Measurements from ENCODE around the gene ALDOA. TPM values are rescaled to one million over a fixed set of nuclear protein-coding genes. Genes with fewer than 3 reads are reported as not detected.

ALDOA gene
- total RNA-seq, 6 donors from 2014 or later, result 303 to 964 (median 731) TPM

GRCh38 chr16:30063893-30064728, 1.4 kb upstream of the ALDOA start:
- no peak for TF ChIP-seq EP300 (IDR thresholded peaks at IDR 0.05)
- TF ChIP-seq POLR2A (IDR thresholded peaks at IDR 0.05), result peak in 3 of 4 donors; percentile 33 to 59 (median 41)
- peak; percentile 49 to 63 for TF ChIP-seq POLR2AphosphoS5 (IDR thresholded peaks at IDR 0.05)
- TF ChIP-seq CTCF (IDR thresholded peaks at IDR 0.05), result peak in 3 of 6 experiments; percentile 26 to 63 (median 31)
- peak overlapping the region; percentile 55 to 99 (median 76) for H3K4me3 ChIP-seq
- 2 to 8% methylated on average over 6 to 25 of the region's 27 CpGs for WGBS, 2 donors
- DNase-seq (peak; percentile 84 to 89), ATAC-seq (ENCODE audit: low FRiP score in 2 of 2) (peak; percentile 31 to 70)
- peaks cover 31 to 41% (median 34%) of the 10 kb centered on the region in 4 donors for H3K4me1 ChIP-seq
- no peaks in the 10 kb centered on the region for H3K27me3 ChIP-seq
- peak overlapping the region; percentile 96 to 98 (median 97) for H3K27ac ChIP-seq
- H3K36me3 ChIP-seq, result peaks cover 16 to 23% (median 21%) of the 10 kb centered on the region in 4 donors
- H3K9me3 ChIP-seq, result no peaks in the 10 kb centered on the region

GRCh38 chr16:30064729-30065101, 845 bp upstream of the ALDOA start:
- Histone ChIP-seq H3K4me3 (peak overlapping the region; percentile 55 to 99 (median 76)), H3K9me3 (no peaks in the 10 kb centered on the region), H3K36me3 (peaks cover 23 to 29% (median 27%) of the 10 kb centered on the region in 4 donors), H3K27ac (peak overlapping the region; percentile 96 to 98 (median 97)), H3K27me3 (no peaks in the 10 kb centered on the region), H3K4me1 (peaks cover 32 to 46% (median 39%) of the 10 kb centered on the region in 4 donors)
- WGBS, 2 donors, result 3% methylated on average over 17 of the region's 25 CpGs; no CpG with 5 or more reads in 1 of the 2 donors
- DNase-seq, result no peak
- TF ChIP-seq CTCF (IDR thresholded peaks at IDR 0.05) (no peak), POLR2AphosphoS5 (IDR thresholded peaks at IDR 0.05) (no peak)
- no peak for ATAC-seq (ENCODE audit: low FRiP score in 2 of 2)

GRCh38 chr16:30065943-30066760, 592 bp downstream of the ALDOA start:
- Histone ChIP-seq H3K27ac (peak overlapping the region; percentile 96 to 98 (median 97)), H3K4me1 (peaks cover 36 to 54% (median 44%) of the 10 kb centered on the region in 4 donors), H3K27me3 (no peaks in the 10 kb centered on the region), H3K4me3 (peak overlapping the region; percentile 73 to 99 (median 76)), H3K36me3 (peaks cover 28 to 43% (median 41%) of the 10 kb centered on the region in 4 donors), H3K9me3 (no peaks in the 10 kb centered on the region)
- peak; percentile 16 to 37 for ATAC-seq (ENCODE audit: low FRiP score in 2 of 2)
- peak; percentile 69 to 91 for DNase-seq
- 1% methylated on average over 22 to 44 of the region's 44 CpGs for WGBS, 2 donors
- TF ChIP-seq POLR2AphosphoS5 (IDR thresholded peaks at IDR 0.05) (no peak), POLR2A (IDR thresholded peaks at IDR 0.05) (no peak), EP300 (IDR thresholded peaks at IDR 0.05) (no peak), CTCF (IDR thresholded peaks at IDR 0.05) (no peak)

- TF ChIP-seq POLR2AphosphoS5 (IDR thresholded peaks at IDR 0.05), result peak; percentile 7 to 14
- TF ChIP-seq POLR2A (IDR thresholded peaks at IDR 0.05), result peak in 1 of 4 donors; percentile 51
- no peak for TF ChIP-seq EP300 (IDR thresholded peaks at IDR 0.05)
- H3K4me3 ChIP-seq, result peak overlapping the region; percentile 73 to 99 (median 76)
- peaks cover 29 to 52% (median 50%) of the 10 kb centered on the region in 4 donors for H3K36me3 ChIP-seq
- no peaks in the 10 kb centered on the region for H3K27me3 ChIP-seq
- peak overlapping the region; percentile 96 to 98 (median 97) for H3K27ac ChIP-seq
- H3K9me3 ChIP-seq, result no peaks in the 10 kb centered on the region
- ATAC-seq (ENCODE audit: low FRiP score in 2 of 2) (no peak), DNase-seq (no peak)
- peaks cover 36 to 54% (median 44%) of the 10 kb centered on the region in 4 donors for H3K4me1 ChIP-seq
- WGBS, 2 donors, result 61 to 72% methylated on average over 11 to 21 of the region's 21 CpGs
Observed at GRCh38 chr16:30066761-30067583, 1.4 kb downstream of the ALDOA start.
